HG03571 (cell line): Measurements from ENCODE around the gene CARNS1.

ENCODE experiments used
- ATAC-seq: cut with Tn5 transposase; IDR thresholded peaks from one replicate; pipeline ENCODE4 v1.9.1; 2021; ENCODE audit not compliant: unreplicated experiment

Gene CARNS1

GRCh38 chr11:67415501-67416304 is at the start of gene CARNS1:
CARNS1 (plus strand) TSS chr11:67415678; CDS start chr11:67416200, 522 bp downstream.
- no peak for ATAC-seq

- ATAC-seq, result no peak
Measured at GRCh38 chr11:67365736-67366444, 49.6 kb upstream of the CARNS1 start.

GRCh38 chr11:67366546-67366945 is 48.9 kb upstream of the CARNS1 start:
- no peak for ATAC-seq

GRCh38 chr11:67366961-67367760 is 48.3 kb upstream of the CARNS1 start:
- no peak for ATAC-seq

- no peak for ATAC-seq
Measured at GRCh38 chr11:67367761-67368227, 47.7 kb upstream of the CARNS1 start.

- peak; percentile 42 for ATAC-seq
Measured at GRCh38 chr11:67368621-67369020, 46.9 kb upstream of the CARNS1 start.

- ATAC-seq, result no peak
Measured at GRCh38 chr11:67369275-67369674, 46.2 kb upstream of the CARNS1 start.

- ATAC-seq, result no peak
Measured at GRCh38 chr11:67369801-67370284, 45.6 kb upstream of the CARNS1 start.

GRCh38 chr11:67370351-67371076 is 45.0 kb upstream of the CARNS1 start:
- no peak for ATAC-seq

GRCh38 chr11:67371189-67371910 is 44.1 kb upstream of the CARNS1 start:
- no peak for ATAC-seq

GRCh38 chr11:67371911-67372320 is 43.6 kb upstream of the CARNS1 start:
- no peak for ATAC-seq

- ATAC-seq, result no peak
Measured at GRCh38 chr11:67372321-67372992, 43.0 kb upstream of the CARNS1 start.

GRCh38 chr11:67372993-67373647 is 42.4 kb upstream of the CARNS1 start, which contains the start of gene CLCF1:
CLCF1 (minus strand) TSS chr11:67373598; CDS start chr11:67373539, 59 bp downstream.
- no peak for ATAC-seq

GRCh38 chr11:67373648-67374570 is 41.6 kb upstream of the CARNS1 start:
- ATAC-seq, result no peak

- ATAC-seq, result no peak
Measured at GRCh38 chr11:67374571-67375281, 40.8 kb upstream of the CARNS1 start.

GRCh38 chr11:67375320-67376055 is 40.0 kb upstream of the CARNS1 start:
- no peak for ATAC-seq
